Measurements from ENCODE around the gene LRTM1. TPM values are rescaled to one million over a fixed set of nuclear protein-coding genes. Genes with fewer than 3 reads are reported as not detected.

LRTM1 gene
- total and polyA plus RNA-seq, 2 donors (not counting 3 experiments of a cell fraction or from before 2014, with no cell fraction given) = not detected

GRCh38 chr3:54941690-54942362 is 14.0 kb upstream of the LRTM1 start:
- DNase-seq (ENCODE audit: low read depth, low spot score) = no peak
- Histone ChIP-seq H3K9ac (replicated peaks; ENCODE audit: extremely low read depth, insufficient read depth, low read length) (no peak overlapping the region), H3K27me3 (ENCODE audit: control insufficient read depth in 2 of 2, insufficient read depth in 2 of 2, low read length in 2 of 2) (no peaks in the 10 kb centered on the region), H4K20me1 (replicated peaks; ENCODE audit: control insufficient read depth, extremely low read depth, insufficient read depth, low read length) (no peaks in the 10 kb centered on the region), H3K27ac (ENCODE audit: insufficient read depth, low read depth, low read length) (no peak overlapping the region), H2AFZ (ENCODE audit: low read depth, low read length) (no peak overlapping the region), H3K9me1 (replicated peaks; ENCODE audit: control insufficient read depth, extremely low read depth, insufficient read depth, low read length) (no peaks in the 10 kb centered on the region), H3K4me1 (ENCODE audit: control insufficient read depth, extremely low read depth, insufficient read depth, low read length) (no peaks in the 10 kb centered on the region), H3K4me3 (replicated peaks in 1 of 3; ENCODE audit: insufficient read depth in 1 of 3, low read depth in 1 of 3, low read length in 3 of 3) (no peak overlapping the region), H3K79me2 (ENCODE audit: control insufficient read depth, insufficient read depth, low read length) (no peaks in the 10 kb centered on the region), H3K4me2 (ENCODE audit: insufficient read depth, low read length) (no peak overlapping the region), H3K36me3 (ENCODE audit: control insufficient read depth in 2 of 2, extremely low read depth in 1 of 2, insufficient read depth in 2 of 2, low read length in 2 of 2) (no peaks in the 10 kb centered on the region), H3K9me3 (replicated peaks; ENCODE audit: control insufficient read depth, insufficient read depth, low read length) (peaks cover 6% of the 10 kb centered on the region)
- dilution Hi-C loops (cut with MboI; ENCODE audit: extremely low pct_ligation_motif_present, low sequenced_read_pairs) (no loop called here), intact Hi-C loops (cut with micrococcal nuclease) (no loop called here)
- ChIA-PET POLR2A (no interaction called here), CTCF (no interaction called here)
- no TSS peak for BruUV-seq (replicated peaks)
- FAIRE-seq = no peak
- TF ChIP-seq POLR2AphosphoS5 (IDR thresholded peaks at IDR 0.05; ENCODE audit: insufficient read depth, low read depth, low read length) (no peak), GATA2 (IDR thresholded peaks at IDR 0.05; ENCODE audit: insufficient read depth, insufficient read length, low read depth, low read length) (no peak), EZH2 (IDR thresholded peaks at IDR 0.05; ENCODE audit: borderline replicate concordance, low read depth, low read length, severe bottlenecking) (no peak), MAX (IDR thresholded peaks at IDR 0.05; ENCODE audit: insufficient read depth, insufficient read length) (no peak), POLR2A (IDR thresholded peaks at IDR 0.05; ENCODE audit: low read depth, low read length) (no peak), JUN (IDR thresholded peaks at IDR 0.05; ENCODE audit: borderline replicate concordance, insufficient read depth, insufficient read length, low read depth) (no peak), CTCF (IDR thresholded peaks at IDR 0.05; ENCODE audit: extremely low read depth in 1 of 2, insufficient read depth in 1 of 2, low read depth in 1 of 2, low read length in 2 of 2) (no peak), FOS (IDR thresholded peaks at IDR 0.05; ENCODE audit: borderline replicate concordance, insufficient read depth, low read length) (no peak), MYC (IDR thresholded peaks at IDR 0.05; ENCODE audit: low read depth, low read length) (no peak)
